ENCODE measurements around the gene MAML3. TPM values are rescaled to one million over a fixed set of nuclear protein-coding genes. Genes with fewer than 3 reads are reported as not detected.

Gene MAML3
- polyA plus RNA-seq, 2 donors: 3.7 to 3.8 TPM

Other genes starting within 250 kb of the MAML3 start
- 10 to 100 TPM; 42.4 to 47.3 TPM for gene SCOC, start 219.5 kb upstream of the MAML3 start, polyA plus RNA-seq